ENCODE measurements around the gene CHD1.

GRCh38 chr5:98964621-98965020, 35.8 kb upstream of the CHD1 start:
- TF ChIP-seq POLR2A (IDR thresholded peaks at IDR 0.05) = no peak
- TF ChIP-seq, protein P1, sequence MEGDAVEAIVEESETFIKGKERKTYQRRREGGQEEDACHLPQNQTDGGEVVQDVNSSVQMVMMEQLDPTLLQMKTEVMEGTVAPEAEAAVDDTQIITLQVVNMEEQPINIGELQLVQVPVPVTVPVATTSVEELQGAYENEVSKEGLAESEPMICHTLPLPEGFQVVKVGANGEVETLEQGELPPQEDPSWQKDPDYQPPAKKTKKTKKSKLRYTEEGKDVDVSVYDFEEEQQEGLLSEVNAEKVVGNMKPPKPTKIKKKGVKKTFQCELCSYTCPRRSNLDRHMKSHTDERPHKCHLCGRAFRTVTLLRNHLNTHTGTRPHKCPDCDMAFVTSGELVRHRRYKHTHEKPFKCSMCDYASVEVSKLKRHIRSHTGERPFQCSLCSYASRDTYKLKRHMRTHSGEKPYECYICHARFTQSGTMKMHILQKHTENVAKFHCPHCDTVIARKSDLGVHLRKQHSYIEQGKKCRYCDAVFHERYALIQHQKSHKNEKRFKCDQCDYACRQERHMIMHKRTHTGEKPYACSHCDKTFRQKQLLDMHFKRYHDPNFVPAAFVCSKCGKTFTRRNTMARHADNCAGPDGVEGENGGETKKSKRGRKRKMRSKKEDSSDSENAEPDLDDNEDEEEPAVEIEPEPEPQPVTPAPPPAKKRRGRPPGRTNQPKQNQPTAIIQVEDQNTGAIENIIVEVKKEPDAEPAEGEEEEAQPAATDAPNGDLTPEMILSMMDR (IDR thresholded peaks at IDR 0.05) = no peak
